GM12878 (cell line): ENCODE measurements around the gene PARD6B. TPM values are rescaled to one million over a fixed set of nuclear protein-coding genes. Genes with fewer than 3 reads are reported as not detected.

Experiments used
- ATAC-seq: fragments of 200-7000 bp; cut with Tn5 transposase; 3 replicates; pipeline ENCODE4 v1.9.1; 2020; ENCODE audit warnings: mild to moderate bottlenecking, moderate library complexity
- BruUV-seq: library from RNA; stranded (reverse); fragments of 400-500 nt; replicated peaks from 2 replicates; lab custom pipeline; 2021; lab: Mats Ljungman, UMichigan
- CTCF ChIA-PET: fragments of 300-600 bp; sonication (Branson Sonifier 250); formaldehyde crosslinking; extraction: SDS; loops from one replicate; lab custom pipeline; 2021; ENCODE audit warnings: inconsistent platforms; lab: Yijun Ruan, JAX
- POLR2A ChIA-PET: fragments of 350-600 bp; formaldehyde crosslinking; extraction: SDS; loops from one replicate; lab custom pipeline; 2021; ENCODE audit warnings: inconsistent platforms; lab: Charles Lee
- RAD21 ChIA-PET: fragments of 300-600 bp; sonication (Branson Sonifier 250); formaldehyde crosslinking; loops from one replicate; lab custom pipeline; 2023; ENCODE audit warnings: antibody characterized with exemption; ENCODE audit not compliant: unreplicated experiment; lab: Charles Lee
- SMC1A ChIA-PET: fragments of 300-600 bp; sonication (Branson Sonifier 250); formaldehyde crosslinking; loops from one replicate; lab custom pipeline; 2023; ENCODE audit not compliant: unreplicated experiment, uncharacterized antibody; lab: Charles Lee
- DNase-seq: peaks from one replicate; pipeline ENCODE4 v3.0.0-alpha.2; 2011; ENCODE audit warnings: low read depth, low spot score
- FAIRE-seq: peaks from 3 replicates; lab custom pipeline; 2011; peaks lifted over from hg19 to GRCh38; lab: Jason Lieb, UNC
- H2AFZ ChIP-seq: 2 replicates; pipeline ENCODE4 v1.6.0; 2011; ENCODE audit warnings: low read depth, low read length, control low read depth; ENCODE audit not compliant: control insufficient read depth
- H3K27ac ChIP-seq: 2 replicates; pipeline ENCODE4 v1.5.1; 2011; ENCODE audit warnings: control low read depth; ENCODE audit not compliant: control insufficient read depth, insufficient read depth
- H3K27me3 ChIP-seq, 2 experiments: replicated peaks in 1 of 2; 2 replicates each; pipeline versions ENCODE4 v1.6.0 to v1.6.1; 2011; ENCODE audit warnings: low read length in 1 of 2; ENCODE audit not compliant: control insufficient read depth in 2 of 2, insufficient read depth in 2 of 2
- H3K36me3 ChIP-seq, 2 experiments: 2 replicates each; pipeline ENCODE4 v1.5.1; 2011; ENCODE audit warnings: low read length in 1 of 2; ENCODE audit not compliant: control insufficient read depth in 2 of 2, insufficient read depth in 2 of 2
- H3K4me1 ChIP-seq: 2 replicates; pipeline ENCODE4 v1.6.1; 2011; ENCODE audit warnings: mild to moderate bottlenecking, low read length, moderate library complexity, mixed read lengths; ENCODE audit not compliant: control insufficient read depth, insufficient read depth
- H3K4me2 ChIP-seq: 2 replicates; pipeline ENCODE4 v1.6.0; 2011; ENCODE audit warnings: control low read depth; ENCODE audit not compliant: control insufficient read depth, insufficient read depth
- H3K4me3 ChIP-seq: fragments of 200-600 bp; sonication (generic); 2 replicates; pipeline ENCODE4 v1.5.1; 2016
- H3K79me2 ChIP-seq: 2 replicates; pipeline ENCODE4 v1.6.0; 2011; ENCODE audit warnings: low read length; ENCODE audit not compliant: control insufficient read depth, insufficient read depth
- H3K9ac ChIP-seq: 2 replicates; pipeline ENCODE4 v1.8.0; 2011; ENCODE audit warnings: low read length, control low read depth, mixed read lengths; ENCODE audit not compliant: control insufficient read depth, insufficient read depth
- H3K9me3 ChIP-seq: replicated peaks from 3 replicates; pipeline ENCODE4 v1.5.1; 2011; ENCODE audit warnings: mild to moderate bottlenecking, low read length; ENCODE audit not compliant: control insufficient read depth, insufficient read depth
- H4K20me1 ChIP-seq: 2 replicates; pipeline ENCODE4 v1.6.0; 2011; ENCODE audit not compliant: control insufficient read depth, insufficient read depth
- ETV6 ChIP-seq, 2 experiments: fragments of 450-650 bp in 1 of 2; IDR thresholded peaks in 1 of 2; conservative IDR thresholded peaks in 1 of 2; 2 replicates each; pipeline ENCODE4 v1.6.1; 2014; ENCODE audit warnings: antibody characterized with exemption in 1 of 2, borderline replicate concordance in 1 of 2, low read depth in 1 of 2, mild to moderate bottlenecking in 1 of 2, moderate library complexity in 1 of 2
- NFXL1 ChIP-seq: fragments of 450-650 bp; IDR thresholded peaks from 2 replicates; pipeline ENCODE4 v1.6.1; 2017; ENCODE audit warnings: antibody characterized with exemption, mild to moderate bottlenecking, borderline replicate concordance
- ZBTB40 ChIP-seq: fragments of 450-650 bp; IDR thresholded peaks from 2 replicates; pipeline ENCODE4 v1.6.1; 2016; ENCODE audit warnings: mild to moderate bottlenecking, moderate library complexity, borderline replicate concordance
- ZZZ3 ChIP-seq: IDR thresholded peaks from 2 replicates; pipeline ENCODE4 v1.6.1; 2011; ENCODE audit warnings: low read depth; ENCODE audit not compliant: control insufficient read depth, insufficient read length
- WGBS: methylation state at CpG from one replicate; pipeline ENCODE4 v1.1.6; 2016; ENCODE audit warnings: low lambda C conversion rate; ENCODE audit not compliant: insufficient replicate concordance, insufficient coverage; ENCODE audit errors: missing lambda C conversion rate; 5-methylcytosine and 5-hydroxymethylcytosine counted together
- in situ Hi-C: fragments of 300-500 bp; cut with MboI; formaldehyde crosslinking; loops from 9 replicates; pipeline ENCODE4 v1.14.3; 2018; ENCODE audit warnings: mixed read lengths
- intact Hi-C: fragments of 100-400 bp; cut with micrococcal nuclease; formaldehyde crosslinking; loops from one replicate; pipeline ENCODE4 v1.14.2; 2022; ENCODE audit not compliant: unreplicated experiment
- polyA plus RNA-seq, 11 experiments: library from polyadenylated mRNA; depleted of rRNA in 4 of 11; unstranded in 6 of 11; stranded (reverse) in 5 of 11; fragments of >200 nt; fragmentation: Nextera tagmentation in 4 of 11; fragmentation: Illumina TruSeq in 1 of 11; extraction: Ambion mirVana in 4 of 11; extraction: Trizol in 1 of 11; gene quantifications; 1 replicate in 1 of 11; 2 replicates in 10 of 11; pipeline versions ENCODE4 v1.2.1 to v1.2.3, GENCODE V29; 2011 to 2016; ENCODE audit warnings: inconsistent platforms in 2 of 11, missing spikeins in 2 of 11, low read depth in 1 of 11
- total RNA-seq, 4 experiments: library from RNA; depleted of rRNA in 3 of 4; stranded (reverse); fragments of >200 nt in 3 of 4; fragmentation: Illumina TruSeq in 1 of 4; extraction: Trizol in 1 of 4; gene quantifications; 2 replicates each; pipeline versions ENCODE4 v1.2.1 to v1.2.3, GENCODE V29; 2013 to 2021

The PARD6B gene
- total and polyA plus RNA-seq, 10 of the 15 experiments (the other 5 are each of a cell fraction or from before 2014, with no cell fraction given), result 0.57 to 4.7 (median 2.0) TPM

- RAD21 ChIA-PET, result no interaction called here
- H3K79me2 ChIP-seq, result no peaks in the 10 kb centered on the region
- no peak overlapping the region for H3K4me3 ChIP-seq
- no peak overlapping the region for H3K27ac ChIP-seq
- no TSS peak for BruUV-seq
- H3K4me2 ChIP-seq, result no peak overlapping the region
- SMC1A ChIA-PET, result no interaction called here
- H3K36me3 ChIP-seq, result no peaks in the 10 kb centered on the region
- intact Hi-C loops, result no loop called here
- no peaks in the 10 kb centered on the region for H3K9me3 ChIP-seq
- ATAC-seq (no peak), FAIRE-seq (no peak), DNase-seq (no peak)
- 46% methylated on average over 6 of the region's 6 CpGs for WGBS
- no peaks in the 10 kb centered on the region for H3K27me3 ChIP-seq
- no peak overlapping the region for H2AFZ ChIP-seq
- TF ChIP-seq NFXL1 (peak; percentile 61; the same call in 1 of the 2 replicates), ZBTB40 (no peak)
- no peaks in the 10 kb centered on the region for H3K4me1 ChIP-seq
- no peaks in the 10 kb centered on the region for H4K20me1 ChIP-seq
- POLR2A ChIA-PET, result no interaction called here
- in situ Hi-C loops, result no loop called here
- H3K9ac ChIP-seq, result no peak overlapping the region
- CTCF ChIA-PET, result no interaction called here
Measured at GRCh38 chr20:50683570-50683969, 47.8 kb upstream of the PARD6B start.

DNA sequence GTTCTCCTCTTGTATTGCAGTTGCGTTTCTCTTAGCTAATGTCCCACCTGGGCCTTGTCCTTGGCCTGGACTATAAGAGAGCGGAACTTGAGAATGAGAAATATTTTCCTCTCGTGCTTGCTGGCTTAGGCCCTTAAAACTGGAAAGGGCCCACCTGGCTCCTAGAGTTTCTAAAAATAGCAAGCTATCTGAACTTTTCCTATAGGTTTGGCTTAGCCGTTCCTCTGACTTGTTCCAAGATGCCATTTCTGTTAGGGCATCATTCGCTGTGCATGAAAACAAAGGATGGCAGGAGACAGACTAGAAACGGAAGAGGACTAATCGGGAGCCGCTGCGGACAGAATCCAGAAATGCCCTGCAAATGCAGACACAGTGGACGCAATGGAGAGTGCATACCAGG, 44.6 kb upstream of the PARD6B start:
- POLR2A ChIA-PET, result no interaction called here
- in situ Hi-C loops (no loop called here), intact Hi-C loops (no loop called here)
- SMC1A ChIA-PET, result no interaction called here
- Histone ChIP-seq H3K36me3 (no peaks in the 10 kb centered on the region), H3K9ac (no peak overlapping the region), H4K20me1 (no peaks in the 10 kb centered on the region), H3K4me2 (no peak overlapping the region), H2AFZ (no peak overlapping the region), H3K27ac (no peak overlapping the region), H3K9me3 (no peaks in the 10 kb centered on the region), H3K27me3 (peaks cover 3 to 8% of the 10 kb centered on the region in 2 experiments; a peak in 3 of 4 replicates), H3K4me1 (no peaks in the 10 kb centered on the region), H3K79me2 (no peaks in the 10 kb centered on the region), H3K4me3 (no peak overlapping the region)
- CTCF ChIA-PET, result no interaction called here
- DNase-seq (no peak), FAIRE-seq (no peak), ATAC-seq (no peak)
- no peak for TF ChIP-seq ZZZ3
- TF ChIP-seq ETV6 (conservative IDR thresholded peaks at IDR 0.05 in 1 of 2, IDR thresholded peaks at IDR 0.05 in 1 of 2; ENCODE audit: borderline replicate concordance in 1 of 2, low read depth in 1 of 2), result 0 out of 4 replicates have a peak, but pooled peaks of 1 of the 2 experiments have one; percentile 46
- RAD21 ChIA-PET, result no interaction called here
- BruUV-seq, result no TSS peak
- 60% methylated on average over 10 of the region's 10 CpGs for WGBS
